CD14-positive monocyte (primary cell): ENCODE data around the gene FAM216A. TPM values are rescaled to one million over a fixed set of nuclear protein-coding genes. Genes with fewer than 3 reads are reported as not detected.

ENCODE experiments used
- DNase-seq, 3 donors: peaks; one replicate each; pipeline ENCODE4 v3.0.0-alpha.2; 2011 to 2022
- H2AFZ ChIP-seq: 2 replicates; pipeline ENCODE4 v1.6.0; 2012; ENCODE audit warnings: mild to moderate bottlenecking, low read depth, low read length, inconsistent platforms; ENCODE audit not compliant: insufficient read depth, poor library complexity, severe bottlenecking
- H3K27ac ChIP-seq, 2 donors: 1 replicate in 1 of 2; 2 replicates in 1 of 2; pipeline ENCODE4 v1.5.1; 2012 to 2013; ENCODE audit warnings: low read length in 2 of 2, control low read depth in 1 of 2, inconsistent platforms in 1 of 2, low read depth in 1 of 2, mild to moderate bottlenecking in 1 of 2
- H3K27me3 ChIP-seq, 2 donors: one replicate each; pipeline versions ENCODE4 v1.6.0 to v1.6.1; 2011 to 2013; ENCODE audit warnings: low read length in 2 of 2; ENCODE audit not compliant: control insufficient read depth in 2 of 2, insufficient read depth in 2 of 2
- H3K36me3 ChIP-seq, 2 donors: replicated peaks in 1 of 2; 1 replicate in 1 of 2; 2 replicates in 1 of 2; pipeline versions ENCODE4 v1.5.1 to v1.6.1; 2012 to 2013; ENCODE audit warnings: low read length in 2 of 2, control low read depth in 1 of 2, inconsistent platforms in 1 of 2, mild to moderate bottlenecking in 1 of 2; ENCODE audit not compliant: insufficient read depth in 2 of 2, control insufficient read depth in 1 of 2
- H3K4me1 ChIP-seq, 2 donors: 1 replicate in 1 of 2; 2 replicates in 1 of 2; pipeline versions ENCODE4 v1.5.1 to v1.6.1; 2012 to 2013; ENCODE audit warnings: low read length in 2 of 2, control low read depth in 1 of 2, inconsistent platforms in 1 of 2, mild to moderate bottlenecking in 1 of 2, moderate library complexity in 1 of 2; ENCODE audit not compliant: insufficient read depth in 2 of 2, control insufficient read depth in 1 of 2
- H3K4me2 ChIP-seq: replicated peaks from 2 replicates; pipeline ENCODE3; 2012; ENCODE audit warnings: low read length, moderate library complexity, mild to moderate bottlenecking; ENCODE audit not compliant: poor library complexity, severe bottlenecking; ENCODE audit errors: extremely low read depth
- H3K4me3 ChIP-seq, 3 experiments: fragments of 200-600 bp in 1 of 3; sonication (generic) in 1 of 3; replicated peaks in 1 of 3; 1 replicate in 2 of 3; 2 replicates in 1 of 3; pipeline ENCODE4 v1.5.1; 2011 to 2013; ENCODE audit warnings: low read length in 3 of 3, mild to moderate bottlenecking in 3 of 3, control low read depth in 2 of 3, low read depth in 2 of 3, inconsistent platforms in 1 of 3, moderate library complexity in 1 of 3
- H3K79me2 ChIP-seq: 2 replicates; pipeline ENCODE4 v1.6.0; 2012; ENCODE audit warnings: mild to moderate bottlenecking, control low read depth, inconsistent platforms, low read length, moderate library complexity; ENCODE audit not compliant: insufficient read depth
- H3K9ac ChIP-seq: 2 replicates; pipeline ENCODE4 v1.6.0; 2017; ENCODE audit warnings: low read length, mild to moderate bottlenecking; ENCODE audit not compliant: insufficient read depth, poor library complexity, severe bottlenecking
- H3K9me3 ChIP-seq, 2 donors: replicated peaks in 1 of 2; 1 replicate in 1 of 2; 2 replicates in 1 of 2; pipeline versions ENCODE4 v1.5.1 to v1.6.1; 2012 to 2013; ENCODE audit warnings: low read length in 2 of 2, control low read depth in 1 of 2; ENCODE audit not compliant: control insufficient read depth in 1 of 2, insufficient read depth in 1 of 2
- H4K20me1 ChIP-seq: 2 replicates; pipeline ENCODE4 v1.6.0; 2012; ENCODE audit warnings: mild to moderate bottlenecking, low read length, control low read depth, moderate library complexity; ENCODE audit not compliant: insufficient read depth
- H3K27ac Mint-ChIP-seq, 7 donors: one replicate each; pipeline ENCODE4 v1.8.0; 2020; ENCODE audit warnings: mild to moderate bottlenecking in 7 of 7, mixed read lengths in 7 of 7, moderate library complexity in 6 of 7, inconsistent platforms in 2 of 7
- H3K27me3 Mint-ChIP-seq, 3 donors: one replicate each; pipeline ENCODE4 v1.8.0; 2021 to 2022; ENCODE audit warnings: low read depth in 3 of 3, mild to moderate bottlenecking in 3 of 3, mixed read lengths in 3 of 3, moderate library complexity in 3 of 3, inconsistent platforms in 1 of 3
- H3K36me3 Mint-ChIP-seq, 2 donors: one replicate each; pipeline ENCODE4 v1.8.0; 2020; ENCODE audit warnings: mixed read lengths in 2 of 2, inconsistent platforms in 1 of 2, mild to moderate bottlenecking in 1 of 2
- H3K4me1 Mint-ChIP-seq: one replicate; pipeline ENCODE4 v1.8.0; 2020; ENCODE audit warnings: mild to moderate bottlenecking, mixed read lengths
- H3K4me3 Mint-ChIP-seq, 2 donors: one replicate each; pipeline ENCODE4 v1.8.0; 2020; ENCODE audit warnings: mild to moderate bottlenecking in 2 of 2, mixed read lengths in 2 of 2, moderate library complexity in 1 of 2
- H3K9me3 Mint-ChIP-seq, 7 donors: one replicate each; pipeline ENCODE4 v1.8.0; 2020 to 2022; ENCODE audit warnings: mixed read lengths in 7 of 7, mild to moderate bottlenecking in 6 of 7, moderate library complexity in 6 of 7, inconsistent platforms in 2 of 7
- CTCF ChIP-seq: fragments of 200-600 bp; IDR thresholded peaks from one replicate; pipeline ENCODE4 v1.8.0; 2022; ENCODE audit warnings: antibody characterized with exemption, mild to moderate bottlenecking
- WGBS: methylation state at CpG from one replicate; pipeline ENCODE4 v1.1.5; 2013; ENCODE audit warnings: missing lambda C conversion rate; ENCODE audit not compliant: insufficient coverage; 5-methylcytosine and 5-hydroxymethylcytosine counted together
- intact Hi-C, 2 donors: fragments of 100-400 bp; cut with micrococcal nuclease; formaldehyde crosslinking; loops; one replicate each; pipeline versions ENCODE4 v1.15.0 to v1.15.1; 2023
- polyA plus RNA-seq, 3 donors: library from polyadenylated mRNA; depleted of rRNA in 1 of 3; unstranded in 2 of 3; stranded (reverse) in 1 of 3; fragments of 300-500 nt in 2 of 3; fragments of >200 nt in 1 of 3; fragmentation: Illumina TruSeq in 2 of 3; gene quantifications; 1 replicate in 2 of 3; 2 replicates in 1 of 3; pipeline ENCODE4 v1.2.3, GENCODE V29; 2012 to 2021

FAM216A gene
- polyA plus RNA-seq, 3 donors = 5.1 to 10.9 (median 6.2) TPM

GRCh38 chr12:110534811-110535210, 66.2 kb downstream of the FAM216A start:
- Histone ChIP-seq H3K4me3 (no peak overlapping the region), H3K27ac (no peak overlapping the region), H4K20me1 (peaks cover 82% of the 10 kb centered on the region), H3K9me3 (no peaks in the 10 kb centered on the region), H3K36me3 (peaks cover 76 to 97% of the 10 kb centered on the region in 2 donors), H3K79me2 (peaks cover 16% of the 10 kb centered on the region), H3K4me1 (no peaks in the 10 kb centered on the region), H3K9ac (no peak overlapping the region), H3K4me2 (no peak overlapping the region), H2AFZ (no peak overlapping the region), H3K27me3 (no peaks in the 10 kb centered on the region)
- Mint-ChIP-seq H3K4me1 (peaks cover 2% of the 10 kb centered on the region), H3K4me3 (no peak overlapping the region), H3K27ac (no peak overlapping the region), H3K9me3 (no peaks in the 10 kb centered on the region), H3K27me3 (no peaks in the 10 kb centered on the region), H3K36me3 (peaks cover 71 to 90% of the 10 kb centered on the region in 2 donors)
- no peak for DNase-seq
- intact Hi-C loops = no loop called here
- no CpG with 5 or more reads among the region's 6 CpGs for WGBS
- TF ChIP-seq CTCF = no peak

- Mint-ChIP-seq H3K27me3 (no peaks in the 10 kb centered on the region), H3K9me3 (no peaks in the 10 kb centered on the region), H3K4me1 (peaks cover 2% of the 10 kb centered on the region), H3K36me3 (peaks cover 63 to 89% of the 10 kb centered on the region in 2 donors), H3K4me3 (no peak overlapping the region), H3K27ac (peak overlapping the region in 1 of 7 donors; percentile 12)
- intact Hi-C loops = no loop called here
- TF ChIP-seq CTCF = no peak
- Histone ChIP-seq H2AFZ (no peak overlapping the region), H3K4me1 (no peaks in the 10 kb centered on the region), H3K27ac (peak overlapping the region in 1 of 2 donors; percentile 4), H3K27me3 (no peaks in the 10 kb centered on the region), H3K4me3 (no peak overlapping the region), H3K9me3 (no peaks in the 10 kb centered on the region), H3K79me2 (peaks cover 25% of the 10 kb centered on the region), H3K36me3 (peaks cover 68 to 96% of the 10 kb centered on the region in 2 donors), H3K4me2 (no peak overlapping the region), H4K20me1 (peaks cover 95% of the 10 kb centered on the region), H3K9ac (no peak overlapping the region)
- DNase-seq = no peak
- 100% methylated on average over 3 of the region's 4 CpGs for WGBS
Observed at GRCh38 chr12:110536834-110537604, 68.4 kb downstream of the FAM216A start.
